ENCODE measurements around the gene WNT3A. TPM values are rescaled to one million over a fixed set of nuclear protein-coding genes. Genes with fewer than 3 reads are reported as not detected.

WNT3A gene
- total RNA-seq, 4 donors from 2014 or later: 1.9 to 4.1 (median 3.5) TPM

- intact Hi-C loops (cut with DNase I; ENCODE audit: low total_unique reads): no loop called here
- no peak for DNase-seq (ENCODE audit: low spot score in 2 of 2)
- no peak overlapping the region for H3K4me3 ChIP-seq (ENCODE audit: low read depth, poor library complexity, severe bottlenecking)
- TF ChIP-seq POLR2A (IDR thresholded peaks at IDR 0.05) (no peak), CTCF (IDR thresholded peaks at IDR 0.05) (no peak)
- 98 to 99% methylated on average over 4 of the region's 4 CpGs for WGBS, 2 donors
These were observed 88.4 kb downstream of the WNT3A start for GRCh38 chr1:228095161-228095560.

DNA sequence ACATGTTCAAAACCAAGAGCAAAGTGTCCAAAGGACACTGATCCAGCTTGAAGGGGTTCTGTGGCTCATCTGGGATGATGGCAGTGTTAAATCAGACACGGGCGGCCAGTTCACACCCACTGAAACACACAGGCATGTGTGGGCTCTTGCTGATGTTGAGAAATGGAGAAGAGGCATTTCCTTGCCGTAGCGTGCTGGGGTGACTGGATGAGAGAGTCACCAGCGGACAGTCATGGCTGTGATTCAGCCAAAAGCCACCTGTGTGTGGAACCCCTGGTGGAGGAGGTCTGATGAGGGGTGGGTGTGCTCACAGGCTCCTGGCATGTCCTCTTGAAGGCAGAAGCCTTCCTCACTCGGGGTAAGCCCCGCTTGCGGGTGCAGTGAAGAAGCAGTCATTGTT is 89.1 kb downstream of the WNT3A start:
- peak in 1 of 2 donors; percentile 79 for DNase-seq (ENCODE audit: low spot score in 2 of 2)

DNA sequence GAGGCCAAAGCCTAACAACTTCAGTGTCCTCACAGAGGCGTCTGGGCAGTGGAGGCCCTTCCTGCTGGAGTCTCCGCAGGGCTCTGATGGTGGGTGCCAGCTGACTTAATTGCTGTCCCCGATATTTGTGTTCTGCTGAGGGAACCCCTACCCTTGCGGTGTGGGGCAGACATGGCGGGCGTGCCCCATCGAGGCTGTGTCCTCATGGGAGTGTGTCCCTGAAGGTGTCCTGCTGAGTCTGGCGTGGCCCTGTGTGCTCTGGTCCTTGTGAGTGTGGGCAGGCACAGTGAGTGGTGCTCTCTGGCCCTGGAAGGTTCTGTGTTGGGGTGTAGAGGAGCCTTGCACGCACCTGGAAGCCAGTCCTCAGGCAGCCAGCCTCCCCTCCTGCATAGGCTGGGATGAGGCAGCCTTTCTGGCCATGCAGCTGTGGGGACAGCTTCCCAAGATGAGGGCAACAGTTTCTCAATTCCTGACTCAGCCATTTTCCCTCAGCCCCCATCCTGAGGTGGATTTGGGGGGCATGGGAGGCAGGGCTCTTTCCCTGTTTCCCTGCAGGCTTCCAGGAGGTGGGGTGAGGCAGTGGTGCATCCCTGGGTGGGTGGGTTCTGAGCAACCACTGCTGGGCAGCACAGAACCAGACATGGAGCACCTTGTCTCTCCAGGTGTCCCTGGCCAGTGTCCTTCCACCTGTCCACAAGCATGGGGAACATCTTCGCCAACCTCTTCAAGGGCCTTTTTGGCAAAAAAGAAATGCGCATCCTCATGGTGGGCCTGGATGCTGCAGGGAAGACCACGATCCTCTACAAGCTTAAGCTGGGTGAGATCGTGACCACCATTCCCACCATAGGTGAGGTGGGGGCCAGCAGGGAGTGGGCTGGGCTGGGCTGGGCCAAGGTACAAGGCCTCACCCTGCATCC is 89.9 kb downstream of the WNT3A start:
- H3K4me3 ChIP-seq (ENCODE audit: low read depth, poor library complexity, severe bottlenecking): no peak overlapping the region
- intact Hi-C loops (cut with DNase I; ENCODE audit: low total_unique reads): no loop called here
- peak in 1 of 2 donors; percentile 87 for DNase-seq (ENCODE audit: low spot score in 2 of 2)
- TF ChIP-seq CTCF (IDR thresholded peaks at IDR 0.05): no peak
- no peak for TF ChIP-seq POLR2A (IDR thresholded peaks at IDR 0.05)
- WGBS, 2 donors: 95 to 97% methylated on average over 13 of the region's 13 CpGs

More for the DNA sequence above, 89.1 kb downstream of the WNT3A start:
- intact Hi-C loops (cut with DNase I; ENCODE audit: low total_unique reads): no loop called here
- WGBS, 2 donors: 93 to 94% methylated on average over 8 of the region's 8 CpGs
- no peak overlapping the region for H3K4me3 ChIP-seq (ENCODE audit: low read depth, poor library complexity, severe bottlenecking)
- TF ChIP-seq CTCF (IDR thresholded peaks at IDR 0.05) (no peak), POLR2A (IDR thresholded peaks at IDR 0.05) (no peak)

GRCh38 chr1:228097333-228098081 is 90.7 kb downstream of the WNT3A start:
- intact Hi-C loops (cut with DNase I; ENCODE audit: low total_unique reads): no loop called here
- no peak overlapping the region for H3K4me3 ChIP-seq (ENCODE audit: low read depth, poor library complexity, severe bottlenecking)
- DNase-seq (ENCODE audit: low spot score in 2 of 2): peak in 1 of 2 donors; percentile 87
- WGBS, 2 donors: 85 to 87% methylated on average over 30 to 34 of the region's 34 CpGs
- TF ChIP-seq POLR2A (IDR thresholded peaks at IDR 0.05): no peak
- no peak for TF ChIP-seq CTCF (IDR thresholded peaks at IDR 0.05)

GRCh38 chr1:228098323-228098931 is 91.6 kb downstream of the WNT3A start:
- no peak overlapping the region for H3K4me3 ChIP-seq (ENCODE audit: low read depth, poor library complexity, severe bottlenecking)
- 89 to 90% methylated on average over 28 of the region's 28 CpGs for WGBS, 2 donors
- TF ChIP-seq POLR2A (IDR thresholded peaks at IDR 0.05) (no peak), CTCF (IDR thresholded peaks at IDR 0.05) (no peak)
- DNase-seq (ENCODE audit: low spot score in 2 of 2): peak in 1 of 2 donors; percentile 59
- intact Hi-C loops (cut with DNase I; ENCODE audit: low total_unique reads): no loop called here
